Activated T-cell treated with anti-CD3 and anti-CD28 coated beads for 1 hour (primary cell): Measurements from ENCODE around the gene MAP3K14.
"Not testable (repeated sequence)": the region's sequence is repeated elsewhere in the genome, so short reads cannot be mapped to it uniquely, and the experiment has no call there.

Experiments used
- DNase-seq: peaks from one replicate; pipeline ENCODE4 v3.0.0-alpha.2; 2020; ENCODE audit warnings: low read depth

MAP3K14 gene

DNA sequence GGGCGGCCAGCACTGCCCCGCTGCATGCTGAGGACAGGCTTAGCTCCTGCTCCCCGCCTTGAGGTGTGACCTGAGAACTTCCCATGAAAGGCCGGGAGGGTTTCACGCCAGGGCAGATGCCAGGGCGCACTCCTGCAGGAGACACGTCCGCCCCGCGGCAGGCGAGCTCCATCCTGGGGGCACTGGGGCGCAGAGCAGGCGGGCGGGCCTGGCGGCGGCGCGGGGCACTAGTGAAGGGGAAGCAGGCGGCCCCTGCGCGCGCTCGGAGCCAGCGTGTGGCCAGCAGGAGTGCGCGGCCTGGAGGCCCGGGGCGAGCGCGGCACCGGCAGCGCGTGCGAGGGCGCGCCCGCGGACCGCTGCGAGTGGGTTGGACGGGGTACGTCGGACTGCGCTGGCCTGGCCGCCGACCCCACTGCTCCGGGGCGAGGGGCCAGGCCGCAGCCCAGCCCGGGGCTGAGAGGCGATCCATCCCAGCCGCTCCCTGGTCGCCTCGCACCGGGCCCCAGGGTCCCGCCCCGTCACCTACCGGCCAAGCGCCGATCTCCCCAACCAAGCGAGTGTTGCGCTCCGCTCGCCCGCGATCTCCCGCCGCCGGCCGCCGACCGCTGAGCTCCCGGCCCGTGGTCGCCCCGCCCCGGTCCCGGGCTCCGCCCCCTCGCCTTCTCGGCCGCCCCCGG lies at the start of gene MAP3K14:
TSS of gene MAP3K14 (minus strand) at position 587 of the 677 bp plus-strand sequence. CDS start 26,275 bp downstream, outside the sequence.
- DNase-seq: peak; percentile 56

DNA sequence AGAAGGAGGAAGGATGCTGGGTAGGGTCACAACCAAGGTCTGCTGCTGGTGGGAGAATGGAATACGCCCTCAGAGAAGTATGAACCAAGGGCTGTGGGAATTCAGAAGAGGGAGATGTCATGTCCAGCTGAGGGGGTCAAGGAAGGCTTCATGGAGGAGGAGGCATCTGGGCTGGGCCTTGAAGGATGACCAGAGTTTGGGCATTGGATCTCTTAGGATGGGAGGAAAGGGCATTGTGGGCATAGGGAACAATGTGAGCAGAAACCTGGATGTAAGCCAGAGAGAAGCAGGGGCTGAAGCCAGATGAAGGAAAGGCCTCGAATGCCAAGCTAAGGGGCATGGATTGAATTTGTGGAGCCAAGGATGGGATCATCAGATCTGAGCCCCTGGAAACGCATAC lies 49.2 kb upstream of the MAP3K14 start:
- DNase-seq: no peak

DNA sequence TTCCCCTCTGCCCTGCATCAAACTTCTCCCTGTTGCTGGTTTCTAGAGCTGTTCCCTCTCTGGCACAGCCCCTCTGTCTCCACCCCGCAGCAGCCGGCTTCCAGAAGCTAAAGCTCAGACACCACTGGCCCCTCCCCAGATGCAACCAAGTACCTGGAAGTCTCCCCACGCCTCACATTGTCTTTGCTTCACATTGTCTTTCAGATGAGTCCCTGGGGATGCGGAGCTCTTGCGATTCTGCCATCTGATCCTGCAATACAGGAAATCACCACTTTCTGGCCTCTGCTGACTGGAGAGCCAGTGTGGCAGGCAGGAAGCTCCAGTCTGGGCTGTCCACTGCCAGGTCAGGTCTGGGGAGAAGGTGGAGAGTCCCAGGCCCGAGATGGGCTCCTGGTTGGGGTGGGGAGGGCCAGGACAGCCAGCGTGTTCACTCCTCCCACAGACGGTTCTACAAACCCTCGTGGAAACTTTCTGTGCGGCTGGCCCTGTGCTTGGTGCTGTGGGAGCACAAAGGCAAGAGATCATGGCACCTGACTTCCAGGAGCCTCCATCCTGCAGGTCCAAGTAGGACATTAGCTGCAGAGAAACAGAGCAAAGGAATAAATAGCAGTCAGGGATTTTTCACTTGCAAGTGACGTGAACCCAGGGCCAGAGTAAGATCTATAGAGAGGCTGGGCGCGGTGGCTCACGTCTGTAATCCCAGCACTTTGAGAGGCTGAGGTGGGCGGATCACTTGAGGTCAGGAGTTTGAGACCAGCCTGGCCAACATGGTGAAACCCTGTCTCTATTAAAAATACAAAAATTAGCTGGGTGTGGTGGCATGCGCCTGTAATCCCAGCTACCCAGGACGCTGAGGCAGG lies 47.9 kb upstream of the MAP3K14 start:
- no peak for DNase-seq

DNA sequence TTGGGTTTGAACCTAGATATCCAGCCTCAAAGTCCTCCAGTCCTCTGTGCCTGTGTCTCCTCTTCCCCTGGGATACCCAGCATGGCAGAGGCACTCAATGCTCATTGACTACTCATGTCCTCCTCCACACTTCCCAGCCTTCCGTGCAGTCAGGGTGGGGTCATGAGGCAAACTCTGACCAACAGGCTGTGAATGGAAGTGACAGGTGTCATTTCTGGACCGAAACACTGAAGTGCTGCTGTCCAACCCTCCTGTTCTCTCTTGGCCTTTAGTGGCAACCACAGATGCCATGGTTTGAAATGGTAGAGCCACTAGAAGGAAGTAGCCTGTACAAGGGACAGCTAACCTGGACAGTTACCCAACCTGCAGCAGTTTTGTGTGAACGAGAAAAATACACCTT lies 46.7 kb upstream of the MAP3K14 start:
- no peak for DNase-seq

DNA sequence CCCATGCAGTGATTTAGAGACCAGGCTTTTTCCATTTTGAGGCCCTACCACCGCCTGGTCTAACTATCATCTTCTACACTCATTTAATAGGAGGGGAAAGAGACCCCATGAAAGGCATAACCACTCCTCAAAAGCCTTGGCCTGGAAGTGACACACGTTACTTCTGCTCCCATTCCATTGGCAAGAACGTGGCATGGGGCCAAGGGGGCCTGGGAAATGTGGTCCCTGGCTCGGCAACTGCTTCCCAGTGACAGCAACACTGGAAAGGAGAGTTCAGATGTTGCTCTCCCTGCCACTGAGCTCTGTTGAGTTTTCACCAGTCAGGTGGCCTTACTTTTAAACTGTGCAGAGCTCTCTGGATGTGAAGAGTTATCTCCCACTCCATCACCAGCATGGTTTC lies 45.2 kb upstream of the MAP3K14 start:
- DNase-seq: no peak

DNA sequence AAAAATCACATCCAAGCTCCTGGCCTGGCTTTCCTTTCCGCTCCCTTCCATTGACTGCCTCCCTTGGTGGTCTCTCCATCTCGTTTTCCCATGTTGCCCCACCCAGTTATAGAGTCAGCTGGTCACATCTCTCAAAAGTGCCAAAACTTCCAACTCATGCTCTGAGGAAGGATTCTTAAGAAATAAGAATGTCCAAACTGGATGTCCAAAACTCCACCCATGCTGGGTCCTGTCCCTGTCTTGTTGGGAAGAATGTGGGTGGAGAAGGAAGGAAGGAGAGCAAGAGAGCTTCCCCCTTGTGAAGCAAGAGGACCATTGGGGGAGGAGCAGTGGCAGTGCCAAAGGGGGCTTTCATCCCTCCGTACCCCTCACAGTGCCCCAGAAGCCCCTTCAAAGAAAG lies 44.6 kb upstream of the MAP3K14 start:
- no peak for DNase-seq

DNA sequence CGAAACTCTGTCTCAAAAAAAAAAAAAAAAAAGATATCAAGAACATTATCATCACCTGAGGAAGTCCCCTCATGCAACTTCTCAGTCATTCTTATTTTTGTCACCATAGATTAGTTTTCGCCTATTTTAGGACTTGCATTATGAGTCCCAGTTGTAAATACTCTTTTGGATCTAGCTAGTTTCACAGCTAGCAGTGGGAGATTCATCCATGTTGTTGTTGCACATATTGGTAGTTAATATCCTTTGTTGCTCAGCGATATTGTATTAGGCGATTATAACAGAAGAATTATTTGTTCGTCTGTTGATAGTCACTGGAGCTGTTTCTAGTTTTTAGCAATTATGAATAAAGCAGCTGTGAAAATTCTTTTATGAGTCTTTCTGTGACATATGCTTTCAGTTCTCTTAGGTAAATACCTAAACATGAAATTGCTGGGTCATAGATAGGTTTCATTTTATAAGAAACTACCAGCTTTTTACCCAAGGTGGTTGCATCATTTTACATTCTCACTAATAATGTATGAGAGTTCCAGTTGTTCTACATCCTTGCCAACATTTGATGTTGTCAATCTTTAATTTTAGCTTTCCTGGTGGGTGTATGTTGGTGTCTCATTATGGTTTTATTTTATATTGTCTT lies 40.7 kb upstream of the MAP3K14 start:
- DNase-seq: no peak

DNA sequence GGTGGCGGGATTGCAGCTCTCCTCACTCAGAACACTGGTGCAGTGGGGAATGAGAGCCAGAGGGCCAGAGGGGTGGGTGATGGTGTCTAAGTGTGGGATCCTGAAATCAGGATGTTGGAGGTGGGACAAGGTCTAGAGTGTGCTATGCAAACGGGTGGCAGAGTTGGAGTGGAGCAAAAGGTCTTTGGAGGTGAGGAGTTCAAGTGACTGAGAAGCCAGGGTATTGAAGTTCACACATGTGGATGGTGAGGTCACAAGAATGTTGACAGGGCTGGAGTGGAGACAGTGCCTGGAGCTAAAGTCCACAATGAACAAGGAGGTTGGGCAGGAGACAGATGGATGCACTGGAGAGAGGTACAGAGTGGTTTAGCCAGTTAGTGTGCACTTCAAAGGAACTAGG lies 38.3 kb upstream of the MAP3K14 start:
- DNase-seq: no peak

DNA sequence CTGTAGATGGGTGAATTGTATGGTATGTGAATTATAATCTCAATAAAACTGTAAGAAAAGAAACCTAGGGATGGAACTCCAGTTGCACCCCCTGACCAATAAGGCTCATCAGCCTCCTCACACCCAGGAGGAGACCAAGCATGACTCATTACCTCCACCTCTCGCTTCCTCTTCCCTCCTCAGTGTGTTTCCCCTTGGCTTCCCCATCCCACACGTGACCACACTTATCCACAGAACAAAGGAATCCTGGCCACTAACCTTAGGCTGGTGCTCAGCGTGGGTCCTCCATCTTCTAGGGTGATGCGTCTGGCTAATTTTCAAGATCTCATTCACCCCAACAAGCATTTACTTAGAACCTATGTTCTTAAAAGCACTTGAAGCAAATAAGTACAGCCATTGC lies 36.2 kb upstream of the MAP3K14 start:
- DNase-seq: no peak

DNA sequence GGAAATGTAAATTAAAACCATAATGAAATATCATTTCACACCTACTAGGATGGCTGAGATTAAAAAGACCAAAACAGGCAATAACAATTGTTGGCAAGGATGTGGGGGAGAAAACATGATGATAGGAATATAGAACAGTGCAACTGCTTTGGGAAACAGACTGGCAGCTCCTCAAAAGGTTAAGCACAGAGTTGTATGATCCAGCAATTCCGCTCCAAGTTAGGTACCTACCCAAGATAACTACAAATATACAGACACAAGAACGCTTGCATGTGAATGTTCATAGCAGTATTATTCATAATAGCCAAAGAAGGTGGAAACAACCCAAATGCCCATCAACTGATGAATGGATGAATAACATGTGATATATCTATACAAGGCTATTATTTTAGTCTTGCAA lies 35.0 kb upstream of the MAP3K14 start:
- no peak for DNase-seq

DNA sequence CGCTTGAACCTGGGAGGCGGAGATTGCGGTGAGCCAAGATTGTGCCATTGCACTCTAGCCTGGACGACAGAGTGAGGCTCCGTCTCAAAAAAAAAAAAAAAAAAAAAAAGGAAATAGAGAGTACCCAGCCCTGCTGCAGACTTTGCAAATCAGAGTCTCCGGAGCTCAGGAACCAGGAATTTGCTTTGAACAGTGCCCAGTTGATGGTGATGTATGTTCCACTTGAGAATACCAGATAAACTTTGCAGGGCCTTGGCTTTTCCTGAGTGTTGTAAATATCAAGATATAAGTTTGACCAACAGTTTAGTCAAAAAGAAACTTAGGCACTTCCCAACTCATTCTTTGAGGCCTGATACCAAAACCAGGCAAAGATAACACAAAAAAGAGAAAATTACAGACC lies 30.6 kb upstream of the MAP3K14 start:
- DNase-seq: no peak

DNA sequence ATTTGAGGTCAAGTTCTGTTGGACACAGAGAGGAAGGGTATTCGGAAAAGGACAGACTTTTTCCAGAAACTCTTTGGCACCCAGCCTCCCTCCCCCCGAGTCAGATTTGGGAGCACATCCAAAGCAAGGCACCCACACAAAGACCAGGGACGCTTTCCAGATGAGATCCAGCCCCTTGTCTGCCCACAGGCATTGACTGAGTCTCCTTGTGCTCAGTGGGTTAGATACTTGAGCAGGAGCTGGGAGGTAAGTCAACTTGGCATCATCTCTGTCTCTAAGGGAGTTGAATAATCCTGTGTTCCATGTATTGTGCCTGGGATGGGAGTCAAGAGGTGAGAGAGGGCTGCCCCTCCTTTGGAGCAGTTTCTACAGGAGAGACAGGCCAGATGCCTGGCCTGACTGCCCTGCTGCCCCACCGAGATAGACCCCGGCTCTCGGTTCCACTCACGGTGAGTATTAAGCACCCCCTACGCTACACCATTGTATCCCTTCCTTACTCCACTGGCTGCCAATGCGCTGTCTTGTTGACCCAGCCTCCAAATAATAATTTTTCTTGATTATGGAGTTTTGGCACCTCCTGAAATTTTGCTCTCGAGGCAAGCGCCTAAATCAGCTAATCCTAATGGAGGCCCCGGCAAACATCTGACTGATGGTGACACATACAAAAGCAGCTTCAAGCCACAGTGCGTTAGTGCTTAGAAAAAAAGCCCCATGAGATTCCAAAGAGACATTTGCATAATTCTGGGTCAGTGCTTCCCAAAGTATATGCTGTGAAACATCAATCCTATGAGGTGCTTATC lies 29.6 kb upstream of the MAP3K14 start:
- no peak for DNase-seq

DNA sequence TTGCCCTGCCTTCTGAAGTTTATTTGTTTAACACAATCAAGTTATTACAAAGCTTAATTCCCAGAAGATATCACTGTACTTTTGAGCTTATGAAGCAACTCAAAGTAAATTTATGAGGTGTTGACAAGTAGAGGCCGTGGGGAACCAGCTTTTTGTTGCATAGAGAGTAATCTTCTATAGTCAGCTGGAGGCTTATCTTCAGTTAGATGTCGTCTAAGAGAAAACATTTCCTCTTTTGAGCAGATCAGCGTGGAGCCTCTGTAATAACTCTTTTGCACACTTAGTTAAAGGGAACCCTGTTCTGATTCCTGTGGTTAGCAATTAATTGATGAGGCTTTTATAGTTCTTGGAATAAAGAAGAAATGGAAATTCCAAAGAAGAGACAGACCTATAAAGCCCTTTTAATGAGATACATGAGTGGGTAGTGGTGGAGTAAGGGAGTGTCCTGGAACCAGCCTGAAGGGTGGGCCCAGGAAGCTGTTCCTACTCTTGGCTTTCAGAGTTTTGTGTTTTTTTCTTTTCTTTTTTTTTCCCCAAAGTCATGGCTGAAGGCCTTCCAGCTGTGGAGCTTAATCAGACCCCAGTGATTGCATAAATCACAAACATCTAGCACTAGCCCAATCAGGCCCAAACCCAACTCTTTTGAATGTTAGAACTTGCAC lies 28.9 kb upstream of the MAP3K14 start:
- no peak for DNase-seq

DNA sequence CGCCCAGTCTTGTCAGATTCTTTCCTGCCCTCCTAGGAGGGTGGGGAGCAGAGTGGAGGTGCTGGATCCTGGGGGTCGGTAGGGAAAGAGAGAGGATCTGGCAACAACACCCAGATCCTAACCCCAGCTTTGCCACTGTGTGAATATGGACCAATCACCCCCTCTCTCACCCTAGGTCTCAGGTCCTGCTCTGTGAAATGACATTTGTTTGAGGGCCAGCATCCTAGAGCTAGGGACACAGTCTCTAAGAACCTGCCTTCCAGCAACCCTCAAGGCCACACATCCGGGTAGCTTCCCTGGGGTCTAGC lies 28.4 kb upstream of the MAP3K14 start:
- DNase-seq: no peak

DNA sequence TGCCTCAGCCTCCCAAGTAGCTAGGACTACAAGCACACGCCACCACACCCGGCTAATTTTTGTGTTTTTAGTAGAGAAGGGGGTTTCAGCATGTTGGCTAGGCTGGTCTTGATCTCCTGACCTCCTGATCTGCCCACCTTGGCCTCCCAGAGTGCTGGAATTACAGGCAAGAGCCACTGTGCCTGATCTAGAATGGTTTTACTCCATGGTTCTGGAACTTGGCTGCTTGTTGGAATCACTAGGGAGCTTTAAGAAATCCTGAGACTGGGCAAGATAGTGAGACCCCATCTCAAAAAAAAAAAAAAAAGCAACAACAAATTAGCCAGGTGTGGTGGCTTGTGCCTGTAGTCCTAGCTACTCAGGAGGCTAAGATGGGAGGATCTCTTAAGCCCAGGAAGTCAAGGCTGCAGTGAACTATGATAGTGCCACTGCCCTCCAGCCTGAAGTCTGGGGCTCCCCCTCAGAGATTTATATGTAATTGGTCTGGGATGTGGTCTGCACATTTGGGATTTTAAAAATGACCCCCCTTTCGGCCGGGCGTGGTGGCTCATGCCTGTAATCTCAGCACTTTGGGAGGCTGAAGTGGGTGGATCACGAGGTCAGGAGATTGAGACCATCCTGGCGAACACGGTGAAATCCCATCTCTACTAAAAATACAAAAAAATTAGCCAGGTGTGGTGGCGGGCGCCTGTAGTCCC lies 27.3 kb upstream of the MAP3K14 start:
- not testable (repeated sequence) for DNase-seq

DNA sequence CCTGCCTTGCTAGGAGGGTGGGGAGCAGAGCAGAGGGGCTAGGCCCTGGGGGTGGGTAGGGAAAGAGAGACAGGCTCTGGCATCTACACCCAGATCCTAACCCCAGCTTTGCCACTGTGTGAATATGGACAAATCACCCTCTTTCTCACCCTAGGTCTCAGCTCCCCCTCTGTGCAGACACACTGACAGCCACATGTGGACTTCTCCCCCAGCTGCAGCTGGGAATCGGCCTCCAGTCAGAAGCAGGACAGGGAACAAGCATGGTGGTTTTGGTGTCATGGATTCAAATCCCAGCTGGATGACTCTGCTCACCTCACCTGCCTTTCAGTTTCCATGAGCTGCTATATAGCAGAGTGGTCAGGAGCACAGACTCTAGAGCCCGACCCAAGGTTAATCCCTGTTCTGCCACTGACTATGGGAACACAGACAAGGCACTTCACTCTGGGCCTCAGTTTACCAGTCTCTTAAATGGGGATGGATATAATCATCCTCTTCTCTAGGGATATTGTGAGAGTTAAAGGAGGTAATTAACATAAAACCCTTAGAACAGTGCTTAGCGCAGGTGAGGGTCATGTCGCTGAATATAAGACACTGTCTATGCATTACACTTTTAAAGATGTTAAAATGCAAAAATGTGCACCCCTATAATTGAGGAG lies 26.2 kb upstream of the MAP3K14 start:
- no peak for DNase-seq

DNA sequence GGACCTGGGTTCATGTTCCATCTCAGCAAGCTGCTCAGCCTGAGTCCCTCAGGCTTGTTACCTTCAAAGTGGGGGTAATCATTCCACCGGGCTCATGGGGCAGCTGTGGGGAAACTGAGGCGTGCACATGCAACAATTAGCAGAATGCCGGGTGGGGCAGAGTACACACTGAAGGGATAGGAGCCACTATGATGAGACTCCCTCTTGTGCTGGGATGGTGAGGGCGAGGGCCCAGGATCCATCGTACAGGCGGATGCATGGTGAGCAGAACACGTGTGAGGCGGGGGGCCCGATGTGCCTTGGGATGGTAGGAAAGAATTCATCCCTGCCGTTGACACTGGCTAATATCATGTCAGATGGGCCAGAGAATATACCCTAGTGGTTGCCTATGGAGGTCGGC lies 25.5 kb upstream of the MAP3K14 start:
- DNase-seq: no peak

DNA sequence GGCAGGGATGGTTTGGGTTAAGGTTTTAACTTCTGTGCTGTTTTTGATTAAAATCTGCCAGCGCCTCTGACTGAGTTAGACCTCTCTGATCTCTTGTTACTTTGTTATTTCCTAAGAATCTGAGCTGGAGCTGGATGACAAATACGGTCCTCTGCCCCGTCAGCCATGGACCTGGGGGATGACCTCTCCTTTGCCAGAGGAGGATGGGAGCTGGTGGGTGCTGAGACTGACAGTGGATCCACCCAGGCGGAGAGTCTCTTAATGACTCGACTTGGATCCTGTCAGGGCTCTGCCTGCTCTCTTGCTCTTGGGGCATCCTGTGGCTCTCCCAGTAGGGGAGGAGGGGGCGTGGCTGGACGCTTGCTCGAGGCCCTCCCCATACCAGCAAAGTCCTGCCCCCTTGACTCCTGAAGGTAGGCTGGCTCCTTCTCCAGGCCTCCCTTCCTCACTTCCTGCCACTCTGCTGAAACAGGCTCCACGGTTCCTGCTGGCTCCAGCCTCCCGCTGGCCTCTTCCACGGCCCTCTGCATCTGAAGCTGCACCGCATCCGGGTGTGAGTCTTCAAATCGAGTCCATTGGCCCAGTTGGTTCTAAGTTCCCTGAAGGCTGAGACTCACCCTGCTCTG lies 24.8 kb upstream of the MAP3K14 start:
- no peak for DNase-seq

DNA sequence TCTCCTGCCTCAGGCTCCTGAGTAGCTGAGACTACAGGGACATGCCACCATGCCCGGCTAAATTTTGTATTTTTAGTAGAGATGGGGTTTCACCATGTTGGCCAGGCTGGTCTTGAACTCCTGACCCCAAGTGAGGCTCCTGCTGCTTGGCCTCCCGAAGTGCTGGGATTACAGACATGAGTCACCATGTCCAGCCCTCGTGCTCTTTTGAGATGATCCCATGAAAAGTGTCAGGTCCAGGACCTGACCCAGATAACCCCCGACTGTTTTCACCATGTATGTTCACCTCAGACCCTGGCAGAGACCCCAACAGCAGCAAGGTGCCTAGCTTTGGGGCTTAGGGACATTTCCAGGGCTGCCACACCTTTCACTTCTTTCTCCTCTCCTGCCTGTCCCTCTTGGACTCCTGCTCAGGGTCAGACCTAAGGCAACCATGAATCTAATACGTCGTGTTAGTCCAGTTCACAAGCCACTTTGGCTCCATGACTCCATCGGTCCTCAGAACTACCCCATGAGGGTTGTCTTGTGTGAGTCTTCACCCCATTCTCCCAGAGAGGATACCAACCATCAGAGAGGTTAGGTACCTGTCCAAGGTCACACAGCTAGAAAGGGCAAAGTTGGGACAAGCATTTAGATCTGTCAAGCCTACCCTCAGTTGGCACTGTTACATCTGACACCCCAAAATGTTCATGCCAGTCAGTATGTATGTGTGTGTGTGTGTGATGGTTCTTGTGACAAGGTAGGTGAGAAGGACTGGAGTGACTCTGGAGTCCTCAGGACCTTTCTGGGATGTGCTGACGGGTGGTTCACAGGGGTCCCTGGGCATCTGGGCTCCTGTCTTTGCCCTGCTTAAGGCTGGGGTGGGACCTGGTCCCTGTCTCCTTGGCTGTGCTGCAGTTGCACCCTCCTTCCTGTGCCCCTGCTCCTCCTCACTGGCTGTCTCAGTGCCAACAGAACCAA lies 23.1 kb upstream of the MAP3K14 start:
- DNase-seq: no peak
